Measurements from ENCODE around the gene PLXNA4.

DNA sequence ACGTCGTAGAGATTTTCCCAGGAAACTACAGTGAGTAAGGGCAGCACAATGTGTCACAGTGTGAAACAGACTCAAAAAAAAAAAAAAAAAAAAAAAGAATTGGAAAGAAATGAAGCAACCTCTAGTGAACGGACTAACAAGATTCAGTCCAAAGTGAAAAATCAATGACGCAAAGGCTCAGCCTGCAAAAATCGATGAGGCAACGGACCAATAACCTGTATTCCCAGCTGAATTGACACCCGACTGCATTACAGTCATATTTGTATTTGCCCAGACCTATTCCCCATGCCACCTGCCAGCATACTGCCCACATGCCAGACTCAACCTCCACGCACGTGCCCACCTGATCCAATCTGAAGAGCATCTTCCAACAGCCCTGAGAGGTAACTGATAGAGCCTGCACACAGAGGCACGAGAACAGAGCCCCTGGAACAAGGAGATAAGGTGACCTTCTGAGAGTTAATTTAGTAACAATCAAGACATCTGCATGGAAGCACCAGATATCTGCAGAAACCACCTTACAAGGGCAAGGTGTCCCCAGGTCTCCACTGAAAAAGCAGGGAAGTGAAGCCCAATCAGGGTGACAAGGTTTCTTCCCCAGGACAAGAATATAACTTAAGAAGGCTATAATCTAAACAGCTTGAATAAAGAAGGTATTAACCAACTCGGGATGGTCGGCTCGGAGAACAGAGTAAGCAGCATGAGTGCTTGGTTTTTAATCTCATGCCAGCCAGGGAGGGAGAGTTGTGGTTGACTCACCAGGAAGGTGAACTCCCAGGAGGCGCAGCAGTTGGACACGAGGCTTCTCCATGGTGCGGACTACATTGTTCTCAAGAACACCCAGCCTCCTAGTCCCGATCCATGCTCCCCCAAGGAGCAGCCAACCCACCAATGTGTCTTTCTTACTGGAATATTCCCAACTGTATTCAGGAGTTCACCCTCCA is 48.5 kb downstream of the PLXNA4 start:
- no peak for TF ChIP-seq POLR2A (IDR thresholded peaks at IDR 0.05; ENCODE audit: low read depth, low read length)
- TF ChIP-seq TAF1 (IDR thresholded peaks at IDR 0.05; ENCODE audit: borderline replicate concordance, low read depth, low read length) = no peak

Measured in GM12892 (cell line).